ENCODE results near the gene IHH. TPM values are rescaled to one million over a fixed set of nuclear protein-coding genes. Genes with fewer than 3 reads are reported as not detected.

The IHH gene
- total RNA-seq, 1 experiment from 2014 or later: 0.17 TPM

DNA sequence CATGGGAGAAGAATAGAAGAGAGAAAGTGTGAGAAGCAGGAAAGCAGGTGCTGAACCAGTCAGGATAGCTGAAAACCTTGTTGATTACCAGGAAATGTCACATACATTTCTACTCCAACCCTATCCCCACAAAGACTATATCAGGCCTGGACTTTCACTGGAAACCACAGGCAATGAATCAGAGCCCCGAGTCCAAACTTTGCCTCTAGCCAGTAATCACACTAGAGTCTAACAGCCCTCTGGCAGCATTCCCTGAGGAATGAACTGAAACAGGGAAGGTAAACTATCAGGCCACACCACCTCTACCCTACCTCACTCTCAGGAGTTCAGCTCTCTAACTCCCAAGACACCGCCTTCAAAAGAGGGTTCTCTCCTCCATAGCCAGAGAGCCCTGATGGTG, 18.7 kb upstream of the IHH start (continued):
- TF ChIP-seq, protein P1, sequence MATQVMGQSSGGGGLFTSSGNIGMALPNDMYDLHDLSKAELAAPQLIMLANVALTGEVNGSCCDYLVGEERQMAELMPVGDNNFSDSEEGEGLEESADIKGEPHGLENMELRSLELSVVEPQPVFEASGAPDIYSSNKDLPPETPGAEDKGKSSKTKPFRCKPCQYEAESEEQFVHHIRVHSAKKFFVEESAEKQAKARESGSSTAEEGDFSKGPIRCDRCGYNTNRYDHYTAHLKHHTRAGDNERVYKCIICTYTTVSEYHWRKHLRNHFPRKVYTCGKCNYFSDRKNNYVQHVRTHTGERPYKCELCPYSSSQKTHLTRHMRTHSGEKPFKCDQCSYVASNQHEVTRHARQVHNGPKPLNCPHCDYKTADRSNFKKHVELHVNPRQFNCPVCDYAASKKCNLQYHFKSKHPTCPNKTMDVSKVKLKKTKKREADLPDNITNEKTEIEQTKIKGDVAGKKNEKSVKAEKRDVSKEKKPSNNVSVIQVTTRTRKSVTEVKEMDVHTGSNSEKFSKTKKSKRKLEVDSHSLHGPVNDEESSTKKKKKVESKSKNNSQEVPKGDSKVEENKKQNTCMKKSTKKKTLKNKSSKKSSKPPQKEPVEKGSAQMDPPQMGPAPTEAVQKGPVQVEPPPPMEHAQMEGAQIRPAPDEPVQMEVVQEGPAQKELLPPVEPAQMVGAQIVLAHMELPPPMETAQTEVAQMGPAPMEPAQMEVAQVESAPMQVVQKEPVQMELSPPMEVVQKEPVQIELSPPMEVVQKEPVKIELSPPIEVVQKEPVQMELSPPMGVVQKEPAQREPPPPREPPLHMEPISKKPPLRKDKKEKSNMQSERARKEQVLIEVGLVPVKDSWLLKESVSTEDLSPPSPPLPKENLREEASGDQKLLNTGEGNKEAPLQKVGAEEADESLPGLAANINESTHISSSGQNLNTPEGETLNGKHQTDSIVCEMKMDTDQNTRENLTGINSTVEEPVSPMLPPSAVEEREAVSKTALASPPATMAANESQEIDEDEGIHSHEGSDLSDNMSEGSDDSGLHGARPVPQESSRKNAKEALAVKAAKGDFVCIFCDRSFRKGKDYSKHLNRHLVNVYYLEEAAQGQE (IDR thresholded peaks at IDR 0.05; ENCODE audit: low read depth): no peak
- no peak for TF ChIP-seq CEBPB (IDR thresholded peaks at IDR 0.05; ENCODE audit: low read depth)
- TF ChIP-seq YY1 (IDR thresholded peaks at IDR 0.05; ENCODE audit: extremely low read depth, insufficient replicate concordance, low read depth, low read length): no peak

DNA sequence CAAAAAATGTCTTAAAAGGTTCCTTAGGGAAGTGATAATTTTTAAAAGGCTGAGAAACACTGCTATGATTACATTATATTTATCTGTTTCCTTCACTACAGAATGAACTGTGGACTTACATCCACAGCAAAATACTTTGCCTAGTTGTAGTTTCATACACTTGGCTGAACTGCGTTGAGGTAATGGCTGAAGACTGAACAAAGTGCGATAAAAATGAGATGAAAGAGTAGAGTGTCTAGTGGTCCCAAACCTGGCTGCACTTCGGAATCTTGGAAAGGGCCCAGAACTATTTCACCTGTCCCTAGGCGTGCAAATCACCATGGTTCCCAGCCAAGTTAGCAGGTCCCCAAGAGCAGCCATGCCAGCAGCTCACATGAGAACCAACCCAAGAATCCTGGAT, 18.2 kb upstream of the IHH start:
- DNase-seq (ENCODE audit: low read depth, low spot score) (no peak), ATAC-seq (no peak)
- no peak for TF ChIP-seq EZH2phosphoT487 (IDR thresholded peaks at IDR 0.05; ENCODE audit: borderline replicate concordance)
- TF ChIP-seq, protein P1 (IDR thresholded peaks at IDR 0.05; ENCODE audit: low read depth): no peak
- TF ChIP-seq ZFX (IDR thresholded peaks at IDR 0.05): no peak
- TF ChIP-seq RAD21 (IDR thresholded peaks at IDR 0.05; ENCODE audit: low read depth): no peak
- no peak for TF ChIP-seq TCF7L2 (IDR thresholded peaks at IDR 0.05; ENCODE audit: borderline replicate concordance, extremely low read depth, insufficient read depth, insufficient read length)
- TF ChIP-seq, protein P2, sequence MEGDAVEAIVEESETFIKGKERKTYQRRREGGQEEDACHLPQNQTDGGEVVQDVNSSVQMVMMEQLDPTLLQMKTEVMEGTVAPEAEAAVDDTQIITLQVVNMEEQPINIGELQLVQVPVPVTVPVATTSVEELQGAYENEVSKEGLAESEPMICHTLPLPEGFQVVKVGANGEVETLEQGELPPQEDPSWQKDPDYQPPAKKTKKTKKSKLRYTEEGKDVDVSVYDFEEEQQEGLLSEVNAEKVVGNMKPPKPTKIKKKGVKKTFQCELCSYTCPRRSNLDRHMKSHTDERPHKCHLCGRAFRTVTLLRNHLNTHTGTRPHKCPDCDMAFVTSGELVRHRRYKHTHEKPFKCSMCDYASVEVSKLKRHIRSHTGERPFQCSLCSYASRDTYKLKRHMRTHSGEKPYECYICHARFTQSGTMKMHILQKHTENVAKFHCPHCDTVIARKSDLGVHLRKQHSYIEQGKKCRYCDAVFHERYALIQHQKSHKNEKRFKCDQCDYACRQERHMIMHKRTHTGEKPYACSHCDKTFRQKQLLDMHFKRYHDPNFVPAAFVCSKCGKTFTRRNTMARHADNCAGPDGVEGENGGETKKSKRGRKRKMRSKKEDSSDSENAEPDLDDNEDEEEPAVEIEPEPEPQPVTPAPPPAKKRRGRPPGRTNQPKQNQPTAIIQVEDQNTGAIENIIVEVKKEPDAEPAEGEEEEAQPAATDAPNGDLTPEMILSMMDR (IDR thresholded peaks at IDR 0.05 in 2 of 3, conservative IDR thresholded peaks at IDR 0.05 in 1 of 3; ENCODE audit: borderline replicate concordance in 1 of 3, insufficient read depth in 1 of 3, low read depth in 2 of 3, low read length in 2 of 3): no peak
- no peak for TF ChIP-seq CBX3 (IDR thresholded peaks at IDR 0.05; ENCODE audit: low read depth)
- TF ChIP-seq ELF1 (IDR thresholded peaks at IDR 0.05; ENCODE audit: borderline replicate concordance, low read depth): no peak
- no peak for TF ChIP-seq ZNF274 (IDR thresholded peaks at IDR 0.05; ENCODE audit: low read depth, low read length)
- no peak for TF ChIP-seq FOSL1 (IDR thresholded peaks at IDR 0.05; ENCODE audit: low read depth)
- ChIA-PET POLR2A (no interaction called here), CTCF (interaction anchor here (0.7 to 1.8 kb wide), 3 partner anchors 25 to 76 kb away, joined by 3 to 10 read pairs (median 5); no protein-coding TSS in a partner anchor), RAD21 (ENCODE audit: low non-redundant PET in 1 of 2, low total read pairs in 2 of 2, uncharacterized antibody in 2 of 2, unreplicated experiment in 2 of 2) (no interaction called here)
- no TSS peak for BruUV-seq (replicated peaks)
- H3K27me3 ChIP-seq (ENCODE audit: insufficient read depth, low read length): no peaks in the 10 kb centered on the region
- H3K9me3 ChIP-seq (ENCODE audit: control insufficient read depth in 1 of 2, insufficient read depth in 1 of 2, low read depth in 1 of 2, low read length in 2 of 2): no peaks in the 10 kb centered on the region
- H3K9ac ChIP-seq (ENCODE audit: low read length): no peak overlapping the region
- no peaks in the 10 kb centered on the region; a peak in 1 of 4 replicates for H3K36me3 ChIP-seq (ENCODE audit: control insufficient read depth in 1 of 2, insufficient read depth in 2 of 2, low read length in 2 of 2)
- H3K4me1 ChIP-seq (ENCODE audit: control insufficient read depth in 1 of 2, insufficient read depth in 2 of 2, low read length in 2 of 2): no peaks in the 10 kb centered on the region
- no peak overlapping the region for H3K4me2 ChIP-seq (ENCODE audit: low read length)
- H3K79me2 ChIP-seq (ENCODE audit: insufficient read depth, low read length): no peaks in the 10 kb centered on the region
- no peak overlapping the region for H3K4me3 ChIP-seq (replicated peaks in 1 of 2; ENCODE audit: low read depth in 1 of 2, low read length in 2 of 2)
- no peak overlapping the region for H2AFZ ChIP-seq (ENCODE audit: low read depth, low read length, poor library complexity, severe bottlenecking)
- H3K27ac ChIP-seq (ENCODE audit: low read depth, low read length): no peak overlapping the region
- intact Hi-C loops (cut with micrococcal nuclease): no loop called here
- no peaks in the 10 kb centered on the region for H3K9me2 ChIP-seq (ENCODE audit: insufficient read depth)
- H4K20me1 ChIP-seq (ENCODE audit: insufficient read depth): no peaks in the 10 kb centered on the region
